ENCODE data around the gene CNOT4.
"Not testable (repeated sequence)": the region's sequence is repeated elsewhere in the genome, so short reads cannot be mapped to it uniquely, and the experiment has no call there.

The CNOT4 gene

DNA sequence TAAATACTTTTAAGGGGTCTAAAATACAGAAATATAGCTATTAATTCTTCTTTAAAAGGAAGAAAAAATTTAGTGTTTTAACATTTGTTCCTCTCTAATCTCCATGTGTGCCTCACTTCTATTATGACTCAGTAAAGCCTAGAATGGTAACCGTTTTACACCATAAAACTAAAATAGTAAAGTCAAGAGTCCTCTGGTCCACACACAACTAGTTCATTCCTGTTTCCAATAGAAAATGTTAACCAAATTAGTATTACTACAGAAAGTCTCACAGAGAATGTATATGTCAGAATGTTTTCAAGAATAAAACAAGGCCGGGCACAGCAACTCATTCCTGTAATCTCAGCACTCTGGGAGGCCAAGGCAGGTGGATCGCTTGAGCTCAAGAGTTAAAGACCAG is 55.8 kb downstream of the CNOT4 start:
- no peak for DNase-seq (ENCODE audit: low read depth)

DNA sequence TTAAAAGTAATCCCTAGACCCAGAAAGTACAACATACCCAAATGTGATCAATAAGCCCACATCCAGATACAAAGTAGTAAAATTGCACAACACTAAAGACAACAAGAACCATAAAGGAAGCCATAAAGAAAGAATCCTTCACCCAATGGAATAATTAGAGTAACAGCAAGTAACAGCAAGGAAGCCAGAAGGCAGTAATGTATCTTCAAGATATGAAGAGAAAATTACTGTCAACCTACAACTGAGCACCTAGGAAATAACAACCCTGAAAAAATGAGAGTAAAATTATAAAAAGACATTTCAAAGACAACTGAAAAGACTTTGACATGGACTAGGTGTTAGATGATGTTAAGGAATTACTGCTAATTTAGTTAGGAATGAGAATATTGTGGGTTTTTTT is 60.5 kb downstream of the CNOT4 start:
- DNase-seq (ENCODE audit: low read depth): no peak

DNA sequence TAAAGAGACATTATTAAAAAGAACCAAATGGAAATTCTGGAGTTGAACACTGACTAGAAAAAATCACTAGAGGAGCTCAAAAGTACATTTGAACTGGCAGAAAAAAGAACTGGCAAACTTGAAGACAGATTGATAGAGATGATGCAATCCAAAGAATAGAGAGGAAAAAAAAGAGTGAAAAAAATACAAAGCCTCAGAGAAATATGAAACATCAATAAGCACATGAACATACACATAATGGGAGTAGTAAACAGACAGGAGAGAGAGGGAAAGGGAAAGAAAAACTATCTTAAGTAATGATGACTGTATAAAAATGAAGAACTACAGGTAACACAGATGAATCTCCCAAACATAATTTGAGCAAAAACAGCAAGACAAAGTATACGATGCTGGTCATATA is 61.1 kb downstream of the CNOT4 start:
- DNase-seq (ENCODE audit: low read depth): no peak

DNA sequence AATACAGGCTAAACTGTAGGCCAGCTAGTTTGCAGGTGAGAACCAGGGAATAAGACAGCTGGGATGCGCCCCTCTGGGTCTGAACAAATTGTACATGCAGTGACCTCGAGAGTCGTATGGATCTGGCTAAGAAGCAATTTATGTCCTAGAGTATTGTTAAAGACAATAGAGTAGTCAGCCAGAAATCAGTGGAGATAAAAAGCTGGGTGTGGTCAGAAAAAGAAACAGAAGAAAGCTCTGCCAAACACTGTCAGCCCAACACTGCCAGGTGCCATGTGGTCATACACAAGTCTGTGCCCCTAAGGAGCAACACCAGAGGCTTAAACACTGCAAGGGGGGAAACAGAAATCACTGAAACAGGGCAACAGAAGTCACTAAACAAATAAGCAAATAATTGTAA is 62.2 kb downstream of the CNOT4 start:
- no peak for DNase-seq (ENCODE audit: low read depth)

DNA sequence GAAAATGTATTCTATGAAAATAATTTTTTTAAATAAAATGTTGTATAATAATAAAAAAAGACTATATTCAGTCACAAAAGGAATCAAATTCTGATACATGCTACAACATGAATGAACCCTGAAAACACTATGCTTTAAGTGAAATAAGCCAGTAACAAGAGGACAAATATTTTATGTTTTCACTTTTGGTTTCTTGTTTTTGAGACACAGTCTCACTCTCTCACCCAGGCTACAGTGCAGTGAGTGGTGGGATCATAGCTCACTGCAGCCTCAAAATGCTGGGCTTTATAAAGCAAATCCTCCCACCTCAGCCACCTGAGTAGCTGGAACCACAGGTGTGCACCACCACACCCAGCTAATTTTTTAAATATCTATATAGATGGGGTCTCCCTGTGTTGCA is 64.2 kb downstream of the CNOT4 start:
- DNase-seq (ENCODE audit: low read depth): no peak

- DNase-seq (ENCODE audit: low read depth): not testable (repeated sequence)
These were observed 64.6 kb downstream of the CNOT4 start for GRCh38 chr7:135445266-135445665.

GRCh38 chr7:135441791-135442190 is 68.1 kb downstream of the CNOT4 start:
- no peak for DNase-seq (ENCODE audit: low read depth)

DNA sequence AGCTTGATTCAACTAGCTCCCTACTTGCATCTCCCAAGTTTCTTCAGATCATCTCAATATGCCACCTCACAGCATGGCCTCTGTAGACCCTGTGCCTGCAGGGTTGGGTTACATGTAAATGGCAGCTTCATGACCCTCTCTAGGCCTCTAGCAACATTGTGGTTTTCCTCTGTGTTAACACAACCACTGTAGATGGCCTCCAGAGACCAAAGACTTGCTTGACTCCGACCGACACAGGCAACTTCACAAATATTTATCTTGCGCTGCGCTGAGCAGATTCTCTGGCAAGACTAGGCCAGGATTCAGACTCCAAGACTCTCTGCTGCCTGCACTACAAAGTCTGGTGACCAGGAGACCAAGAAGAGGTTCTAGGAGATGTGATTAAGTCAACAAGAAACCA is 75.9 kb downstream of the CNOT4 start:
- DNase-seq (ENCODE audit: low read depth): no peak

GRCh38 chr7:135430626-135431025 is 79.3 kb downstream of the CNOT4 start:
- no peak for DNase-seq (ENCODE audit: low read depth)

DNA sequence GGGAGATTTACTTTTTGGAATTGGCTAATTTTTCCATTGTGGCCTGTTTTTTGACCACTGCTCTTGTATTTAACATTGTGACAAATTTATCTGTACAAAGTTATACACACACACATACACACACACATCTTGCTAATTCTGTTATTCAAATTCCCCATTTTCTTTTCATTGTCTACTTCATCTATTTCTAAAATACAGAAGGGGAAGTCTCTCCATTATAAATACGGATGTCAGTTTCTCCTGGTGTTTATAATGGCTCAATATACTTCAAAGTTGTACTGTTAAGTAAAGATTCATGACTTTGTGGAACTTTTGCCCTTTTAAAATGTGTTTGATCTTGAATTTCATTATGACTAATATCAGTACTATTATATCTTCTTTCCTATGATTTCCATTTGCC is 81.0 kb downstream of the CNOT4 start:
- no peak for DNase-seq (ENCODE audit: low read depth)

- DNase-seq (ENCODE audit: low read depth): no peak
These were observed 81.9 kb downstream of the CNOT4 start for GRCh38 chr7:135428011-135428410.

- DNase-seq (ENCODE audit: low read depth): no peak
These were observed 82.7 kb downstream of the CNOT4 start for GRCh38 chr7:135427166-135427565.

DNA sequence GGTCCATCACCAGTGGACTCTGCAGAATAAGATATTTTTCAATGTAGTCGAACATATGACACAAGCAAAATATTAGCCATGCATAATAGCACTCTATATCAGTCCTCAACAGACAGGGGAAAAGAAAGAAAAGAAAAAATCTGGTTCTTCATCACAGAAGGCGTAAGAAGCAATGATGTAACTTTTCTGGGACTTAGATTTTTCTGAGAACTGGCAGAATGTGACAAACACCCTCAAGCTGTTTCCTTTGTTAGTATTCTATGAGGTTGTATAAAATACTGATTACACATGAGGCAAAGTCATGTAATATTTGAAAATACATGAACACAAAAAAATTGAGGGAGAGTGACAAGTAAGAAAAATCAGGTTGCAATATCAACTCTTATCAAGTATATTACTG is 84.9 kb downstream of the CNOT4 start:
- no peak for DNase-seq (ENCODE audit: low read depth)

DNA sequence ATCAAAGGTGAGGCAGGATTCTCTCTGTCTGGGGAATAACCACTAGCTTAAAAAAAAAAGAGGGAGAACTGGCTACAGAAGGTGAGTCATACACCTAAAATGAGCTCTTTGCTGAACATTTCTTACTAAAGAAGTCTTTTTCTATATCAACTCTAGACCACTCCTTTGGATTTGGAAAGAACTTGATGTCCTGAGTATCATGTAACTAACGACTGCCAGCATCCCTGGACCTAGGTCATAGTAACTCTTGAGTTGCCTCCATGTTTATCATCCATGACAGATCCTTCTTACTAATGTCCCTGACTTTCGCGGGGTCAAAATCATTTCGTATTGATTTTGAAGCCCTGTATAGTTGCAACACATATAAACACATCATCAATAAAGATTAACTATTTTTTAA is 89.1 kb downstream of the CNOT4 start:
- no peak for DNase-seq (ENCODE audit: low read depth)

DNA sequence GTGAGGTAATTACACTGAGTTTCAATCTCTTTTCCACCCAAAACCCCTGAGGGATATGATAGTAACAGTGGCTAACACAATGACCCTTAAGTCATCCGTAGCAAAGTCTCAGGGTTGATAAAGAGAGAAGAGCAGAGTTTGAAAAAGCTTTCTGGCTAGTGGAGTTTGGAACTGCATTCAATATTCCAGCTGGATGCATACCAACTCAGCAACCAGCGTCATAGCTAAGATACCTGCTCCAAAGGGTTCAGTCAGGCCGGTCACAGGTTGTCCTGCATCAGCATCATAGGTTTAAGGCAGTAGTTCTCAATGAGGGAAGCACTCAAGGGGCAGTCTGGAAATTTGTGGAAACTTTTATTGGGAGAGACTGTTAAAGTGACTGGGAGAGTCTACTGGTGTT is 93.5 kb downstream of the CNOT4 start:
- DNase-seq (ENCODE audit: low read depth): no peak

DNA sequence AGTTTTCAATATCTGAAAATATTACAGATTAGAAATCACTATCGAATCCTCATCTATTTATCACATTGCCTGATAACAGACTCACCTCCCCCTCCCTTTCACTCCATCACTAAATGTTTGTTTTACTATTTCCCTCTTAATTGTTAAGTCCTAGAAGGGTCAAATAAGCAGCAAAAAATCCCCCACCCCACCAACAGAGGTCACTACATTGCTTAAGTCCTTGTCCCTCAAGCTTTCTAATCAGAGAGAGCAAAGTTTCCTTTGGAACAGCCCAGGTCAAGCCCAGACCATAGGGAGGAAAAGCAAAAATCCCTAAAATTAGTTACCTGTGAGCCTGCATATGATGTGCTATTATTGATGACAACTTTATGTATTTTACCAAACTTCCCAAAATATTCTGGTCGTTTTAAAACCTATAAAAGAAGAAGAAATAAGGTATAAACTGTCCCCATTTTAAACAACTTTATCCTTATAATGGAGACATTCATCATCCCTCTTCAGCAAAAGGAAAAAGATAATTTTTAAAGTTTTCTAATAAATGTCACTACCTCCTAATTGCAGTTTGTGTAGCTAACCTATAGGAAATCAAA is 95.0 kb downstream of the CNOT4 start:
- DNase-seq (ENCODE audit: low read depth): peak; percentile 58

- DNase-seq (ENCODE audit: low read depth): no peak
These were observed 95.7 kb downstream of the CNOT4 start for GRCh38 chr7:135414208-135414607.

- DNase-seq (ENCODE audit: low read depth): no peak
These were observed 98.8 kb downstream of the CNOT4 start for GRCh38 chr7:135411098-135411497.

DNA sequence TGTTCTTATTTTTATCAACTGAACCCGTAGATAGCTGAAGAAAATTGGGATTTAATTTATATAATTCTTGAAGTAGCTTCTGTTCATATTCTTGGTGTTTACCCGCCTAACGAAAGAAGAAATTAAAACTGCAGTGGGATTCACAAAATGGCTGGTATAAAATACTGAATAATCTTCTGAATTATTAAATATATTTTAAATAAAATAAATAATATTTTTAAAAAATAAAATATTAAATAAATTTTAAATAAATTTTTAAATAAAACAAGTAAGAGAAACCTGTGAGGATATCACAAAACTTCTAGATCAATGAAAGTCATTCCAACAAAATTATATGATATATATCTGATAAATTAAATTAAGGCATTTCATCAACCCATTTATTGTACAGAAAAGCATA is 99.4 kb downstream of the CNOT4 start:
- no peak for DNase-seq (ENCODE audit: low read depth)

DNA sequence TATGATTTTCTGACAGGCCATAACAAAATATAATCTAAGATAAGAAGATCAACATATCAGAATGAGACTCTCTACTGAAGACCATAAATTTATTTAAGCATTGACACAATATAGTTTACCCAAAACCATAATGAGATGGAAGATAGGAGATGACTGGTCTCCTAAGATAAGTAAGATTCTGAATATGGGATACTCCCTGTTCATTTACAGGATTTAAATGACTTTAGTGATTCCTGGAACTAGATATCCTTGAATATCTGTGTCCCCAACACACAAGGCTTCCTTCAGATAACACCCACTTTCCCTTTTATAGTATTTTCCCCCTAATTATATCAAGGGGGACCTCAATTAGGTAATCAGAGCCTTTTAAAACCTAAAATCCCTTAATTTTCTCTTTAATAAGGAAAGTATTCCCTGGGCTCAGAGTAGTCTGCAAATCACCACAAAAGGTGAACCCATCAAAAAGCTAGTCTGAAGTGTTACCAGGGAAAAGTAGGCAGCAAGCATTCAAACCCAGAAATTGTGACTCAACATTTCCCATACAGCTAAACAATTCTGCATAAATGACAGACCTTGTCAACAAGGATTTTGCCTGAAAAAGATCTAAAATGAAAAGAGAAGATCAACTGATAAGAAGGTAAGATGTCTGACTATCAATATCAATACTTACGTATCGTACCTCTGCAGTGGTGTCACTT is 99.9 kb downstream of the CNOT4 start:
- no peak for DNase-seq (ENCODE audit: low read depth)

GRCh38 chr7:135407884-135408283 is 102.0 kb downstream of the CNOT4 start:
- no peak for DNase-seq (ENCODE audit: low read depth)

DNA sequence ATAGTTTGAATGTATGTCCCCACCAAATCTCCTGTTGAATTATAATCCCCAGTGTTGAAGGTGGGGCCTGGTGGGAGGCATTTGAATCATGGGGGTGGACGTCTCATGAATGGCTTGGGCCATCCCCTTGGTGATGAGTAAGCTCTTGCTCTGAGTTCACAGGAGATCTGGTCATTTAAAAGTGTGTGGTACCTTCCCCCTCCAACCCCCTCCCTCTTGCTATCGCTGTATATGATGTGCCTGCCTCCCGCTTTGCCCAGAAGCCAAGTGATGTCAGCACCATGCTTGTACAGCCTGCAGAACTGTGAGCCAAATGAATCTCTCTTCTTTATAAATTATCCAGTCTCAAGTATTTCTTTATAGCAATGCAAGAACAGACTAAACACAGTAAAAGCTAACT is 103.0 kb downstream of the CNOT4 start:
- no peak for DNase-seq (ENCODE audit: low read depth)

GRCh38 chr7:135405969-135406368 is 103.9 kb downstream of the CNOT4 start:
- no peak for DNase-seq (ENCODE audit: low read depth)

DNA sequence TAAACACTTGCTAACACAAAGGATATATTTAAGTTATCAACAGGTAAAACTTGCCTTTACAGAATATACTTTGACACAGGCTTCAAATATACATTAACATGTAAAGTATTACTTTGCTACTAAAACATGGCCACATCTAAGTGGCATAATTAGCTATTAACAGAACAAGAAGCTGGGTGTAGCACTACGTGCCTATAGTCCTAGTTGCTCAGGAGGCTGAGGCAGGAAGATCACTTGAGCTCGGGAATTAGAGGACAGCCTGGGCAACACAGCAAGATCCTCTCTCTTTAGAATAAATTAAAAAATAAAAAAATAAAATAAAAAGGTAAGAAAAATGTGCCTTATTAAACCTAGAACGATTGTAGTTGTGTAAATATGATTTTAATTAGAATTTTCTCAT is 106.6 kb downstream of the CNOT4 start:
- DNase-seq (ENCODE audit: low read depth): no peak

All from fibroblast of gingiva (primary cell).